ENCODE measurements around the gene LMCD1. TPM values are rescaled to one million over a fixed set of nuclear protein-coding genes. Genes with fewer than 3 reads are reported as not detected.

LMCD1 gene
- total and polyA plus RNA-seq, 2 of the 4 experiments (the other 2 are of a cell fraction) = 50.0 to 53.8 TPM

DNA sequence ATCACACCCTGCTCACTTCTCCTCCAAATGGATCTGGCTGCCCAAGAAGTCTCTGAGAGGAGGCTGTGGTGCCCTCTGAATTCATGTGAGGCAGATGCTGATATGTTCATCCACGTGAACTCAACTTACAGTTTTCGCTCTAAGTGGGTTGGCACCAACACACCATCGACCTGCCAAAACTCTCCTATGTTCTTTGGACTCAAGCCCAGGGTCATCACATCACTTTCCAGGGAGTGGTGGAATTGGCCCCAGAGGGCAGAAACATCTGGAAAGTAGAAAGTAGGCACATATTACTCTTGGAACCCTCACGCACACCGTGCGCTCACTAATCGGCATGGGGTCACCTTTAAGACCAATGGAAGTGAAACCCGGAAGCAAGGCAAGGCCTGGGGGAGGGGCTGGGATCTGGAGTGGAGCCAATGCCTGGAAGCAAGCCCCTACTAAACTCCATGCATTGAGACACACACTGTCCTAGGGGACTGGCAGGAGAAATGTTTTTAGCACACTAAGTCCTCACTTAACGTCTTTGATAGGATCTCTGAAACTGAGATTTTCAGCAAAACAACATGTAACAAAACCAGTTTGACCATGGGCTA is 101.6 kb downstream of the LMCD1 start:
- intact Hi-C loops (cut with micrococcal nuclease) = no loop called here

More for the DNA sequence above, 101.6 kb downstream of the LMCD1 start:
- no peak overlapping the region for H3K27ac ChIP-seq (ENCODE audit: insufficient read depth, low read length)
- no peak for TF ChIP-seq FOS (IDR thresholded peaks at IDR 0.05; ENCODE audit: low read depth, low read length)
- no peak for TF ChIP-seq RCOR1 (IDR thresholded peaks at IDR 0.05; ENCODE audit: insufficient replicate concordance, low read length)
- TF ChIP-seq RAD21 (IDR thresholded peaks at IDR 0.05; ENCODE audit: low read length) = no peak
- TF ChIP-seq, protein P1, sequence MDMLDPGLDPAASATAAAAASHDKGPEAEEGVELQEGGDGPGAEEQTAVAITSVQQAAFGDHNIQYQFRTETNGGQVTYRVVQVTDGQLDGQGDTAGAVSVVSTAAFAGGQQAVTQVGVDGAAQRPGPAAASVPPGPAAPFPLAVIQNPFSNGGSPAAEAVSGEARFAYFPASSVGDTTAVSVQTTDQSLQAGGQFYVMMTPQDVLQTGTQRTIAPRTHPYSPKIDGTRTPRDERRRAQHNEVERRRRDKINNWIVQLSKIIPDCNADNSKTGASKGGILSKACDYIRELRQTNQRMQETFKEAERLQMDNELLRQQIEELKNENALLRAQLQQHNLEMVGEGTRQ (IDR thresholded peaks at IDR 0.05; ENCODE audit: low read depth, low read length) = no peak
- TF ChIP-seq MAZ (IDR thresholded peaks at IDR 0.05; ENCODE audit: borderline replicate concordance, low read depth, low read length) = no peak
- TF ChIP-seq BHLHE40 (IDR thresholded peaks at IDR 0.05; ENCODE audit: low read depth, low read length) = no peak
- no peak for TF ChIP-seq NFE2L2 (IDR thresholded peaks at IDR 0.05; ENCODE audit: low read depth, low read length)
- TF ChIP-seq, protein P2, sequence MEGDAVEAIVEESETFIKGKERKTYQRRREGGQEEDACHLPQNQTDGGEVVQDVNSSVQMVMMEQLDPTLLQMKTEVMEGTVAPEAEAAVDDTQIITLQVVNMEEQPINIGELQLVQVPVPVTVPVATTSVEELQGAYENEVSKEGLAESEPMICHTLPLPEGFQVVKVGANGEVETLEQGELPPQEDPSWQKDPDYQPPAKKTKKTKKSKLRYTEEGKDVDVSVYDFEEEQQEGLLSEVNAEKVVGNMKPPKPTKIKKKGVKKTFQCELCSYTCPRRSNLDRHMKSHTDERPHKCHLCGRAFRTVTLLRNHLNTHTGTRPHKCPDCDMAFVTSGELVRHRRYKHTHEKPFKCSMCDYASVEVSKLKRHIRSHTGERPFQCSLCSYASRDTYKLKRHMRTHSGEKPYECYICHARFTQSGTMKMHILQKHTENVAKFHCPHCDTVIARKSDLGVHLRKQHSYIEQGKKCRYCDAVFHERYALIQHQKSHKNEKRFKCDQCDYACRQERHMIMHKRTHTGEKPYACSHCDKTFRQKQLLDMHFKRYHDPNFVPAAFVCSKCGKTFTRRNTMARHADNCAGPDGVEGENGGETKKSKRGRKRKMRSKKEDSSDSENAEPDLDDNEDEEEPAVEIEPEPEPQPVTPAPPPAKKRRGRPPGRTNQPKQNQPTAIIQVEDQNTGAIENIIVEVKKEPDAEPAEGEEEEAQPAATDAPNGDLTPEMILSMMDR (conservative IDR thresholded peaks at IDR 0.05; ENCODE audit: low read depth, low read length) = no peak
- TF ChIP-seq, protein P3, sequence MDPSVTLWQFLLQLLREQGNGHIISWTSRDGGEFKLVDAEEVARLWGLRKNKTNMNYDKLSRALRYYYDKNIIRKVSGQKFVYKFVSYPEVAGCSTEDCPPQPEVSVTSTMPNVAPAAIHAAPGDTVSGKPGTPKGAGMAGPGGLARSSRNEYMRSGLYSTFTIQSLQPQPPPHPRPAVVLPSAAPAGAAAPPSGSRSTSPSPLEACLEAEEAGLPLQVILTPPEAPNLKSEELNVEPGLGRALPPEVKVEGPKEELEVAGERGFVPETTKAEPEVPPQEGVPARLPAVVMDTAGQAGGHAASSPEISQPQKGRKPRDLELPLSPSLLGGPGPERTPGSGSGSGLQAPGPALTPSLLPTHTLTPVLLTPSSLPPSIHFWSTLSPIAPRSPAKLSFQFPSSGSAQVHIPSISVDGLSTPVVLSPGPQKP (IDR thresholded peaks at IDR 0.05; ENCODE audit: borderline replicate concordance, low read depth, low read length) = no peak
- TF ChIP-seq MAFK (IDR thresholded peaks at IDR 0.05; ENCODE audit: low read depth, low read length) = no peak
- TF ChIP-seq CHD1 (IDR thresholded peaks at IDR 0.05; ENCODE audit: low read depth, low read length) = no peak
- TF ChIP-seq MXI1 (IDR thresholded peaks at IDR 0.05; ENCODE audit: borderline replicate concordance, low read depth, low read length) = no peak
- no peak overlapping the region for H2BK120ac ChIP-seq (ENCODE audit: low read depth, low read length)
- ChIA-PET POLR2A (ENCODE audit: unreplicated experiment) (no interaction called here), CTCF (no interaction called here)
- H2AFZ ChIP-seq (replicated peaks; ENCODE audit: low read length, poor library complexity) = no peak overlapping the region
- no peaks in the 10 kb centered on the region for H3K79me1 ChIP-seq (ENCODE audit: low read depth in 1 of 2, low read length in 2 of 2)
- ATAC-seq (ENCODE audit: low read depth) (no peak), DNase-seq (no peak)
- no peak overlapping the region; the same call in 2 of the 3 replicates for H2BK15ac ChIP-seq (ENCODE audit: low read depth, low read length)
- H4K91ac ChIP-seq (ENCODE audit: insufficient read depth, low read depth, low read length) = no peak overlapping the region
- in situ Hi-C loops (cut with MboI; ENCODE audit: low sequenced_read_pairs) (no loop called here), dilution Hi-C loops (cut with HindIII; ENCODE audit: low sequenced_read_pairs, unreplicated experiment) (no loop called here)
- H4K20me1 ChIP-seq (ENCODE audit: insufficient read depth, low read length) = no peaks in the 10 kb centered on the region; the same call in 1 of the 2 replicates
- H3K27me3 ChIP-seq (ENCODE audit: control insufficient read depth, insufficient read depth, low read length) = no peaks in the 10 kb centered on the region
- H4K8ac ChIP-seq (ENCODE audit: low read depth in 2 of 2, low read length in 2 of 2) = no peak overlapping the region
- no peaks in the 10 kb centered on the region for H3K36me3 ChIP-seq (ENCODE audit: control insufficient read depth, insufficient read depth, low read length)
- no peaks in the 10 kb centered on the region; the same call in 1 of the 2 replicates for H3K9me1 ChIP-seq (ENCODE audit: insufficient read depth, low read length)
- H2BK20ac ChIP-seq (ENCODE audit: low read depth, low read length) = no peak overlapping the region
- no peak overlapping the region for H3K4ac ChIP-seq (ENCODE audit: low read depth, low read length)
- no peak overlapping the region for H4K5ac ChIP-seq (ENCODE audit: low read depth, low read length)
- H3K9ac ChIP-seq (ENCODE audit: low read depth, low read length) = no peak overlapping the region
- no peak overlapping the region for H3K23ac ChIP-seq (ENCODE audit: low read depth, low read length)
- no peak overlapping the region for H3K14ac ChIP-seq (replicated peaks; ENCODE audit: low read depth, low read length)
- no peak overlapping the region for H3K56ac ChIP-seq (ENCODE audit: extremely low read depth, insufficient read depth, low read length)
- BruUV-seq (replicated peaks) = no TSS peak
- no peaks in the 10 kb centered on the region for H3K9me3 ChIP-seq (ENCODE audit: control insufficient read depth, insufficient read depth, low read length)
- no peak overlapping the region for H3K4me3 ChIP-seq (ENCODE audit: insufficient read depth, low read depth, low read length)
- WGBS, 2 experiments (ENCODE audit: extremely low coverage in 2 of 2, insufficient read length in 1 of 2) = no CpG with 5 or more reads among the region's 9 CpGs
- no peak overlapping the region for H3K18ac ChIP-seq (ENCODE audit: low read depth, low read length)
- no peak overlapping the region for H3K4me2 ChIP-seq (ENCODE audit: low read depth, low read length)
- no peak overlapping the region for H2AK9ac ChIP-seq (replicated peaks; ENCODE audit: low read depth, low read length, poor library complexity)
- no peak overlapping the region for H2BK5ac ChIP-seq (ENCODE audit: low read depth, low read length, poor library complexity, severe bottlenecking)
- no peak overlapping the region for H2AK5ac ChIP-seq (ENCODE audit: low read depth, low read length)
- H3K4me1 ChIP-seq (ENCODE audit: control insufficient read depth, insufficient read depth, low read length) = peaks cover 7% of the 10 kb centered on the region

Data from IMR-90 (cell line).